NCI-H446 treated with DMSO at 0.1 percent for 48 hours (cell line): ENCODE measurements around the gene CRLF1.
"Not testable (repeated sequence)": the region's sequence is repeated elsewhere in the genome, so short reads cannot be mapped to it uniquely, and the experiment has no call there.

Experiments
- DNase-seq: peaks from one replicate; lab custom pipeline; 2025; lab: John Stamatoyannopoulos, UW

The CRLF1 gene

GRCh38 chr19:18608805-18609716 lies 2.5 kb upstream of the CRLF1 start:
- no peak for DNase-seq

GRCh38 chr19:18608102-18608804 lies 1.7 kb upstream of the CRLF1 start:
- no peak for DNase-seq

GRCh38 chr19:18607226-18608101 lies 865 bp upstream of the CRLF1 start:
- no peak for DNase-seq

GRCh38 chr19:18605546-18606280 lies 886 bp downstream of the CRLF1 start:
- DNase-seq, result no peak

- no peak for DNase-seq
Measured at GRCh38 chr19:18605196-18605545, 1.4 kb downstream of the CRLF1 start.

GRCh38 chr19:18604820-18605159 lies 1.8 kb downstream of the CRLF1 start:
- DNase-seq, result no peak

- no peak for DNase-seq
Measured at GRCh38 chr19:18603958-18604819, 2.4 kb downstream of the CRLF1 start.

- DNase-seq, result no peak
Measured at GRCh38 chr19:18603255-18603957, 3.2 kb downstream of the CRLF1 start.

GRCh38 chr19:18601875-18602274 lies 4.7 kb downstream of the CRLF1 start:
- no peak for DNase-seq

GRCh38 chr19:18600692-18601397 lies 5.8 kb downstream of the CRLF1 start:
- not testable (repeated sequence) for DNase-seq

GRCh38 chr19:18599485-18599884 lies 7.1 kb downstream of the CRLF1 start:
- DNase-seq, result no peak

GRCh38 chr19:18597809-18598660 lies 8.6 kb downstream of the CRLF1 start:
- DNase-seq, result no peak

- DNase-seq, result no peak
Measured at GRCh38 chr19:18596752-18597157, 9.8 kb downstream of the CRLF1 start.

GRCh38 chr19:18595475-18595874 lies 11.1 kb downstream of the CRLF1 start:
- DNase-seq, result no peak

- DNase-seq, result no peak
Measured at GRCh38 chr19:18594824-18595373, 11.7 kb downstream of the CRLF1 start.

- DNase-seq, result no peak
Measured at GRCh38 chr19:18594096-18594823, 12.3 kb downstream of the CRLF1 start.

GRCh38 chr19:18593367-18594095 lies 13.1 kb downstream of the CRLF1 start:
- DNase-seq, result no peak
